ENCODE results near the gene HTATSF1.

The HTATSF1 gene

GRCh38 chrX:136496764-136497555, 432 bp upstream of the HTATSF1 start:
- peak; percentile 81 for DNase-seq

- no peak for DNase-seq
Measured at GRCh38 chrX:136519069-136519468, 21.7 kb downstream of the HTATSF1 start.

- no peak for DNase-seq
Measured at GRCh38 chrX:136523770-136524169, 26.4 kb downstream of the HTATSF1 start.

GRCh38 chrX:136525738-136526606, 28.6 kb downstream of the HTATSF1 start:
- no peak for DNase-seq

- DNase-seq, result no peak
Measured at GRCh38 chrX:136528645-136529315, 31.4 kb downstream of the HTATSF1 start.

- DNase-seq, result no peak
Measured at GRCh38 chrX:136529795-136530194, 32.4 kb downstream of the HTATSF1 start.

- DNase-seq, result no peak
Measured at GRCh38 chrX:136531951-136532350, 34.6 kb downstream of the HTATSF1 start, which contains the start of gene VGLL1. TSS of gene VGLL1 (plus strand) at chrX:136532215. CDS start at chrX:136536021, 3,806 bp downstream.

- DNase-seq, result no peak
Measured at GRCh38 chrX:136534131-136534530, 36.7 kb downstream of the HTATSF1 start.

GRCh38 chrX:136538811-136539210, 41.4 kb downstream of the HTATSF1 start:
- DNase-seq, result no peak

- DNase-seq, result no peak
Measured at GRCh38 chrX:136540226-136540625, 42.8 kb downstream of the HTATSF1 start.

GRCh38 chrX:136541294-136541693, 43.9 kb downstream of the HTATSF1 start:
- no peak for DNase-seq

GRCh38 chrX:136542281-136542680, 44.9 kb downstream of the HTATSF1 start:
- no peak for DNase-seq

- no peak for DNase-seq
Measured at GRCh38 chrX:136546371-136546781, 49.0 kb downstream of the HTATSF1 start.

GRCh38 chrX:136549226-136549625, 51.8 kb downstream of the HTATSF1 start:
- no peak for DNase-seq

- DNase-seq, result no peak
Measured at GRCh38 chrX:136551410-136551809, 54.0 kb downstream of the HTATSF1 start.

GRCh38 chrX:136555694-136556093, 58.3 kb downstream of the HTATSF1 start:
- no peak for DNase-seq

All from activated CD4-positive, alpha-beta T cell treated with anti-CD3 and anti-CD28 coated beads, Interleukin-2, amount 50 U/mL, for 4 hours (primary cell).